GM21390 (cell line): ENCODE results near the gene BPIFA1.

Experiments used
- ATAC-seq: cut with Tn5 transposase; IDR thresholded peaks from one replicate; pipeline ENCODE4 v1.9.1; 2021; ENCODE audit not compliant: unreplicated experiment

Gene BPIFA1

GRCh38 chr20:33235696-33236095 is at the start of gene BPIFA1:
TSS of gene BPIFA1 (plus strand) at chr20:33235996. CDS start at chr20:33237712, 1,716 bp downstream.
- ATAC-seq, result no peak

- no peak for ATAC-seq
These were observed 48.3 kb upstream of the BPIFA1 start for GRCh38 chr20:33187491-33187890.

GRCh38 chr20:33188421-33188820 is 47.4 kb upstream of the BPIFA1 start:
- ATAC-seq, result no peak

- no peak for ATAC-seq
These were observed 44.3 kb upstream of the BPIFA1 start for GRCh38 chr20:33191484-33191883.

- no peak for ATAC-seq
These were observed 43.8 kb upstream of the BPIFA1 start for GRCh38 chr20:33191955-33192354.

GRCh38 chr20:33192912-33193501 is 42.8 kb upstream of the BPIFA1 start:
- ATAC-seq, result no peak

GRCh38 chr20:33199026-33199425 is 36.8 kb upstream of the BPIFA1 start:
- ATAC-seq, result no peak

GRCh38 chr20:33202451-33202850 is 33.3 kb upstream of the BPIFA1 start:
- ATAC-seq, result no peak

- ATAC-seq, result no peak
These were observed 32.4 kb upstream of the BPIFA1 start for GRCh38 chr20:33203444-33203843.

GRCh38 chr20:33209789-33210188 is 26.0 kb upstream of the BPIFA1 start:
- ATAC-seq, result no peak

- ATAC-seq, result no peak
These were observed 25.4 kb upstream of the BPIFA1 start for GRCh38 chr20:33210371-33210770.

GRCh38 chr20:33211817-33212424 is 23.9 kb upstream of the BPIFA1 start:
- no peak for ATAC-seq

GRCh38 chr20:33217052-33217451 is 18.7 kb upstream of the BPIFA1 start, which contains the start of gene BPIFA3:
TSS of gene BPIFA3 (plus strand) at chr20:33217352. CDS start at chr20:33217537, 185 bp downstream.
- no peak for ATAC-seq

- ATAC-seq, result no peak
These were observed 11.4 kb upstream of the BPIFA1 start for GRCh38 chr20:33224399-33224798.

GRCh38 chr20:33229843-33230242 is 6.0 kb upstream of the BPIFA1 start:
- no peak for ATAC-seq

GRCh38 chr20:33231237-33231636 is 4.6 kb upstream of the BPIFA1 start:
- no peak for ATAC-seq

- no peak for ATAC-seq
These were observed 3.2 kb upstream of the BPIFA1 start for GRCh38 chr20:33232486-33233072.

- ATAC-seq, result no peak
These were observed 2.5 kb upstream of the BPIFA1 start for GRCh38 chr20:33233129-33233774.

GRCh38 chr20:33234050-33234449 is 1.7 kb upstream of the BPIFA1 start:
- no peak for ATAC-seq

- no peak for ATAC-seq
These were observed 555 bp downstream of the BPIFA1 start for GRCh38 chr20:33236351-33236750.

GRCh38 chr20:33237989-33238388 is 2.2 kb downstream of the BPIFA1 start:
- no peak for ATAC-seq

GRCh38 chr20:33239418-33239817 is 3.6 kb downstream of the BPIFA1 start:
- no peak for ATAC-seq
